ENCODE results near the gene NEK6. TPM values are rescaled to one million over a fixed set of nuclear protein-coding genes. Genes with fewer than 3 reads are reported as not detected.

Gene NEK6
- polyA plus RNA-seq, 1 experiment = 73.6 TPM

DNA sequence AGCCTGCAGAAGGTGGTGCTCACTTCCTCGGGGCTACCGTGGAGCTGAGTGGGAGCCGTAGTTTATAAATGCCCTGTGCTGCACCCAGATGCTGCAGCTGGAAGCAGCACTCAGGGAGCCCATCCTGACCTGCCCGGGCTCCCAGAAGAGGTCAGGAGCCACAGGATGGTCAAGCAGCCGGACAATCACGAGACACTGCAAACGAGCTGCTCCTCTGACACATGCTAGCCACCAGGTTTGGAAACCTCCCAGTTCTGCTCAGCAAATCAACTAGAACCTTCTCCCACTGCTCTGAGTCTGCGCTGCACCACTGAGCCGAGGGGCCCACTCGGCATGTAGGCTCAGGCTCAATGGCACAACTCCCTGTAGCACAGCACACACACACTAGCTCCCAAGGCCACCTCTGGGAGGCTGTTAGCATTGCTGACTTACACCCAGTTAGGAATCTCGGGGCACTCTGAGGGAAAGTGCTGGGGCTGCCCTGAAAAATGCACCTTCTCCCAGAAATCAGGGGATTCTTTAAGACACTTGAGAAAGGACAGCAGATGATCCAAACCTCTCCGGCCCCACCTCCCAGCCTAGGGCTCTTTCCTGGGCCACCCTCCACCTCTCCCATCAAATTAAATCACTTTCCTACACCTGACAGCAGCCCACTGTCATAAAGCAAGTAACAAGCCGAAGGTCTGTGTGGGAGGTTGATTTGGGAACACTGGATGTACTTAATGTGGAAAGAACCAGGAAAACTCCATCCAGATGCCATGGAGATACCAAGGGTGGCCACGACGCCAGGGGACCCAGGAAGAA lies 98.4 kb downstream of the NEK6 start:
- TF ChIP-seq, protein P1, sequence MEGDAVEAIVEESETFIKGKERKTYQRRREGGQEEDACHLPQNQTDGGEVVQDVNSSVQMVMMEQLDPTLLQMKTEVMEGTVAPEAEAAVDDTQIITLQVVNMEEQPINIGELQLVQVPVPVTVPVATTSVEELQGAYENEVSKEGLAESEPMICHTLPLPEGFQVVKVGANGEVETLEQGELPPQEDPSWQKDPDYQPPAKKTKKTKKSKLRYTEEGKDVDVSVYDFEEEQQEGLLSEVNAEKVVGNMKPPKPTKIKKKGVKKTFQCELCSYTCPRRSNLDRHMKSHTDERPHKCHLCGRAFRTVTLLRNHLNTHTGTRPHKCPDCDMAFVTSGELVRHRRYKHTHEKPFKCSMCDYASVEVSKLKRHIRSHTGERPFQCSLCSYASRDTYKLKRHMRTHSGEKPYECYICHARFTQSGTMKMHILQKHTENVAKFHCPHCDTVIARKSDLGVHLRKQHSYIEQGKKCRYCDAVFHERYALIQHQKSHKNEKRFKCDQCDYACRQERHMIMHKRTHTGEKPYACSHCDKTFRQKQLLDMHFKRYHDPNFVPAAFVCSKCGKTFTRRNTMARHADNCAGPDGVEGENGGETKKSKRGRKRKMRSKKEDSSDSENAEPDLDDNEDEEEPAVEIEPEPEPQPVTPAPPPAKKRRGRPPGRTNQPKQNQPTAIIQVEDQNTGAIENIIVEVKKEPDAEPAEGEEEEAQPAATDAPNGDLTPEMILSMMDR (IDR thresholded peaks at IDR 0.05; ENCODE audit: insufficient read depth, low read depth, low read length) = no peak
- no peaks in the 10 kb centered on the region for H3K27me3 ChIP-seq (ENCODE audit: control insufficient read depth, insufficient read depth, low read length)
- POLR2A ChIA-PET = no interaction called here
- no peak overlapping the region for H3K4me3 ChIP-seq (ENCODE audit: low read depth, low read length)
- peaks cover 18% of the 10 kb centered on the region for H3K36me3 ChIP-seq (ENCODE audit: control insufficient read depth, insufficient read depth, low read length)
- DNase-seq (ENCODE audit: low read depth) = no peak
- CTCF ChIA-PET = interaction anchor here (0.8 to 2.7 kb wide), 2 partner anchors 10 kb away, joined by 3 to 7 read pairs; no protein-coding TSS in a partner anchor

DNA sequence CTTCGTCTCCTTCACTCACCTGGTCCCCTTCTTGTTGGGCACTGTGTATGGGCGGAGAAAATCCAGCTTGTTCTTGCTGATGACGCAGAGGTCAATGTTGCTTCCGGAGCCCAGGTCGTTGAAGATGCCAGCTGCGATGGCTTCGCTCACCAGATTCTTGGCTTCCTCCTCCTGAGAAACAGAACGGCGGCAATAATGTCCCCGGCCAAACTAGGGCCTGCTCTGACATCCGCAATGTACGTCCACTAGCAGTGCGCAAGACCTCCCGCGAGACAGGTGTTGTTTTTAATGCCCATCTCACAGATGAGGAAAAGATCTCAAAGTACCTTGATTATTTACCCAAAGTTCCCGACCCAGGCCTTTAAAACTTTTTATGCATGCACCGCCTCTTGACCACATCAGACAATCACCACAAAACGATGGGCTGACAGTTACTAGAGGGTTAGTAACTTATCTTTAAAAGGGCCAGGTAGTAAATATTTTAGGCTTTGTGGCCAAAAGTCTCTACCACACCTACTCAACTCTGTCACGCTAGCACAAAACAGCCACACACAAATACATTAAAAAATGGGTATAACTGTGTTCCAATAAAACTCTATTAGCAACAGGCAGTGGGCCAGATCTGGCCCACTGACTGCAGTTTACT lies 99.1 kb downstream of the NEK6 start:
- H3K27me3 ChIP-seq (ENCODE audit: control insufficient read depth, insufficient read depth, low read length) = no peaks in the 10 kb centered on the region
- H3K4me3 ChIP-seq (ENCODE audit: low read depth, low read length) = no peak overlapping the region
- no peak for DNase-seq (ENCODE audit: low read depth)
- ChIA-PET POLR2A (no interaction called here), CTCF (interaction anchor here (2.7 kb wide), 1 partner anchor 9 kb away, joined by 7 read pairs; no protein-coding TSS in a partner anchor)
- H3K36me3 ChIP-seq (ENCODE audit: control insufficient read depth, insufficient read depth, low read length) = peaks cover 16% of the 10 kb centered on the region
- TF ChIP-seq, protein P1 (IDR thresholded peaks at IDR 0.05; ENCODE audit: insufficient read depth, low read depth, low read length) = no peak

DNA sequence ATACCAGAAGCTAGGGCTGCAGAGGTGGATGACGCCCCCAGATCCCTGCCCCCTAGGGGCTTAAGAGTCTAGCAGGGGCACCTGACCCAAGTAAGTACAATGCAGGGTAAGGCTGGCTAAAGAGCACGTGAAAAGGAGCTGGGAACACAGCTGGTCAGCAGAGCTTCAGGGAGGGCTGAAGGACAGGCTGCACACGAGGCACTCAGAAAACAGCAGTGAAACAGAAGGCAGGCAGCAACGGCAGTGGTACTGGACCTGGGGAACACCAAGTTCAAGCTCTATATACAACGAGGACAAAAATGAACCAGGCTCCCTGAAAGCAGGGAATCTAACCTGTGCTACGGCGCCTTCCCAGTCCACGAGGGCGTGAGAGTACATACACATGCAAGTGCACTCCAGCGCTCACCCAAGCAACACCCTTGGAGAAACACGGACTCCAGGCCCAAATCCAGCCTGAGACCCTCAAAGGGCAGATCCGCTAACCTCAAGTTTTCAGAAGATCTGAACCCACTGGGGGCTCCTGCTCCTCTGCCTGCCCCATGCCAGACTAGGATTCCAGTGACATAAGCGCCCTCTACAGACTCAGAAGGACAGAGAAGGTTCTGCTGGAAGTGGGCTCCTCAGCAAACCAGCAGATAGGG lies 100.1 kb downstream of the NEK6 start:
- peaks cover 15% of the 10 kb centered on the region for H3K36me3 ChIP-seq (ENCODE audit: control insufficient read depth, insufficient read depth, low read length)
- DNase-seq (ENCODE audit: low read depth) = no peak
- POLR2A ChIA-PET = no interaction called here
- H3K4me3 ChIP-seq (ENCODE audit: low read depth, low read length) = no peak overlapping the region
- H3K27me3 ChIP-seq (ENCODE audit: control insufficient read depth, insufficient read depth, low read length) = no peaks in the 10 kb centered on the region
- CTCF ChIA-PET = interaction anchor here (0.5 to 2.7 kb wide), 3 partner anchors 8 to 846 kb away, joined by 3 to 7 read pairs (median 3); no protein-coding TSS in a partner anchor
- TF ChIP-seq, protein P1 (IDR thresholded peaks at IDR 0.05; ENCODE audit: insufficient read depth, low read depth, low read length) = peak; percentile 35

DNA sequence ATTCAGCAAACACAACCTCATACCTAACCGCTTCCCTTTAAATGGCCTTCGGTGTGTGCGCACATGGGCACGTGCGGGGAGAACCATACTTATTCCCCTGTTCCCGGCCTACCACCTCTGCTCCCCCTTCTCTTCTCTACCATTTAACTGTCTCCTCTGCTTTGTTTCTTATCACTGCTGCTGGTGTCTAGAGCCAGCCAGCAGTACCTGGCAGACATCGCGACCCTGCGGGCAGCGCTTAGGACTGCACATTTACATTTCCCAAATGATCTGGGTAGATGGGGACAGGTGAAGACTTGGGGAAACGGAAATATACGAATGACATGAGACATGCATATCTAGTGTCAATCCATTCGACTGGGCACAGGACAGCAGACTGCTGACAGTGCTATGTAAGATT lies 100.9 kb downstream of the NEK6 start:
- no peaks in the 10 kb centered on the region for H3K27me3 ChIP-seq (ENCODE audit: control insufficient read depth, insufficient read depth, low read length)

More for the DNA sequence above, 100.9 kb downstream of the NEK6 start:
- POLR2A ChIA-PET = no interaction called here
- TF ChIP-seq, protein P1 (IDR thresholded peaks at IDR 0.05; ENCODE audit: insufficient read depth, low read depth, low read length) = no peak
- Histone ChIP-seq H3K4me3 (ENCODE audit: low read depth, low read length) (no peak overlapping the region), H3K36me3 (ENCODE audit: control insufficient read depth, insufficient read depth, low read length) (peaks cover 9% of the 10 kb centered on the region)
- DNase-seq (ENCODE audit: low read depth) = no peak
- CTCF ChIA-PET = interaction anchor here (2.7 kb wide), 1 partner anchor 7 kb away, joined by 7 read pairs; no protein-coding TSS in a partner anchor
